ENCODE results near the gene NTHL1. TPM values are rescaled to one million over a fixed set of nuclear protein-coding genes. Genes with fewer than 3 reads are reported as not detected.

Gene NTHL1
- polyA plus RNA-seq, 1 experiment = 10.7 TPM

GRCh38 chr16:1991588-1991947, 56.1 kb downstream of the NTHL1 start:
- ChIA-PET POLR2A (interaction anchor here (1.8 to 3.2 kb wide), 2 partner anchors 27 to 164 kb away, joined by 7 to 10 read pairs; partner anchors contain the start of genes RPS2 and TRAF7), CTCF (interaction anchor here (4.0 kb wide), 1 partner anchor 13 kb away, joined by 16 read pairs; no protein-coding TSS in a partner anchor)
- peaks cover 12% of the 10 kb centered on the region; the same call in 1 of the 2 replicates for H3K9me3 ChIP-seq (ENCODE audit: control insufficient read depth, insufficient read depth, low read length)
- peak overlapping the region; percentile 48 for H3K4me3 ChIP-seq (ENCODE audit: low read depth, low read length)
- H3K27me3 ChIP-seq (ENCODE audit: control insufficient read depth, insufficient read depth, low read length) = peaks cover 21% of the 10 kb centered on the region
- no peak overlapping the region for H3K27ac ChIP-seq (ENCODE audit: low read depth, low read length)
- DNase-seq (ENCODE audit: low read depth, low spot score) = no peak
- TF ChIP-seq, protein P1, sequence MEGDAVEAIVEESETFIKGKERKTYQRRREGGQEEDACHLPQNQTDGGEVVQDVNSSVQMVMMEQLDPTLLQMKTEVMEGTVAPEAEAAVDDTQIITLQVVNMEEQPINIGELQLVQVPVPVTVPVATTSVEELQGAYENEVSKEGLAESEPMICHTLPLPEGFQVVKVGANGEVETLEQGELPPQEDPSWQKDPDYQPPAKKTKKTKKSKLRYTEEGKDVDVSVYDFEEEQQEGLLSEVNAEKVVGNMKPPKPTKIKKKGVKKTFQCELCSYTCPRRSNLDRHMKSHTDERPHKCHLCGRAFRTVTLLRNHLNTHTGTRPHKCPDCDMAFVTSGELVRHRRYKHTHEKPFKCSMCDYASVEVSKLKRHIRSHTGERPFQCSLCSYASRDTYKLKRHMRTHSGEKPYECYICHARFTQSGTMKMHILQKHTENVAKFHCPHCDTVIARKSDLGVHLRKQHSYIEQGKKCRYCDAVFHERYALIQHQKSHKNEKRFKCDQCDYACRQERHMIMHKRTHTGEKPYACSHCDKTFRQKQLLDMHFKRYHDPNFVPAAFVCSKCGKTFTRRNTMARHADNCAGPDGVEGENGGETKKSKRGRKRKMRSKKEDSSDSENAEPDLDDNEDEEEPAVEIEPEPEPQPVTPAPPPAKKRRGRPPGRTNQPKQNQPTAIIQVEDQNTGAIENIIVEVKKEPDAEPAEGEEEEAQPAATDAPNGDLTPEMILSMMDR (IDR thresholded peaks at IDR 0.05; ENCODE audit: low read depth, low read length) = no peak

DNA sequence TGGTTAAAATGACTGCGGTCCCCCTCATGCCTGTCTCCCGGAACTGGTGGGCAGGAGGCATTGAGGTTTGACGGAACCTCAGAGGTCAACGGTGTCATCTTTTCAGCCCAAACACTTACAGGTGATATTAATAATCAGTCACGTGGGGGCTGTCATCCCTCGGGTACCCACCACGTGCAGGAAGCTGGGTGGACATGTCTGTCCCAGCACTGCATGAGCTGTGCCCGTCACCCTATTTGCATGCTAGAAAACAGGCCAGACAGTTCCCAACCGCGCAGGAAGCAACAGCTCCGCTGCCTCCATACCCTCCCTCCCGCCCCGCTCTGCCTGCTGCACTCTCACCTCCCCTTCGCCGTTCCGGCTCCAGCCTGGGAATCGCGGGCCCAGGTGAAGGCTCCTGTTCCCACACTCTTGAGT, 56.5 kb downstream of the NTHL1 start:
- ChIA-PET CTCF (interaction anchor here (4.0 kb wide), 1 partner anchor 13 kb away, joined by 16 read pairs; no protein-coding TSS in a partner anchor), POLR2A (interaction anchor here (1.8 to 3.2 kb wide), 2 partner anchors 26 to 164 kb away, joined by 7 to 10 read pairs; partner anchors contain the start of genes RPS2 and TRAF7)
- Histone ChIP-seq H3K4me3 (ENCODE audit: low read depth, low read length) (no peak overlapping the region), H3K27ac (ENCODE audit: low read depth, low read length) (no peak overlapping the region), H3K27me3 (ENCODE audit: control insufficient read depth, insufficient read depth, low read length) (peaks cover 21% of the 10 kb centered on the region), H3K9me3 (ENCODE audit: control insufficient read depth, insufficient read depth, low read length) (peaks cover 12% of the 10 kb centered on the region; the same call in 1 of the 2 replicates)
- no peak for DNase-seq (ENCODE audit: low read depth, low spot score)
- TF ChIP-seq, protein P1 (IDR thresholded peaks at IDR 0.05; ENCODE audit: low read depth, low read length) = no peak

DNA sequence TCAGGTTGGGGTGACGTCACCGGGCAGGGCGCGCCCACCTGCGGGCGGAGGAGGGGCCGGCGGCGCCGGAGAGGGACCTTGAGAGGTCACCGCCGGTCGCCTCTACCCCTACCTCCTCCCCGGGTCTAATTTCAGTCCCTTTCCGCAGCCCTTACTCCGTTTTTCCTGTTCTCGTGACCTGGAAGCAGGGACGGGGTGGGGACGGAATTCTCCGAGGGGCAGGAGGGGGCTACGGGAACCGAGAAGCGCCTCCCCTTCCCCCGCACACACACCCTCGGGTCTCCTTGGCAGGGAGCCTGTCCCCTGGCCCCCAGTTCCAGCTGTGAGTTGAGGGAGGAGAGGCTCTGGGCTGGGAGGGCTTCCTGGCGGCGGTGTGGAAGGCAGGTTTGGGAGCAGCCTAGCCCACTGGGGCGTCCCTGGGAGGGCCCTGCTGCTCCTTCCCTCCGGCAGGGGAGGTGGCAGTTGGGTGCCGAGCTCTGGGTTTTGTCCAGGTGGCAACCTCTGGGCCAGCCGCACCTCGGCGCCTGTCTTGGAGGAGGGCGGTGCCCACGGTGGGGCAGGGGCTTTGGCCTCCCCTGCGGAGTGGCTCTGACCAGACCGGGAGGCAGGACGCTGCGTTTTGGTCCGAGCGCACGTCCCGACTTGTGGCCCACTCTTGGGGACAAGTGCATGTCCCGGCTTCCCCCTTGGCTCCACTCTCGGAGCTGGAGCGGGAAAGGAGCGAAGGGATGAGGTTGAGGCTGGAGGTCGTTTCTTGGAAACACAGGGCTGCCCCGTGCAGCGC, 57.1 kb downstream of the NTHL1 start:
- ChIA-PET CTCF (interaction anchor here (4.0 kb wide), 1 partner anchor 14 kb away, joined by 16 read pairs; no protein-coding TSS in a partner anchor), POLR2A (interaction anchor here (3.2 kb wide), 1 partner anchor 26 kb away, joined by 10 read pairs; the partner anchor contains the start of gene RPS2)
- no peak for DNase-seq (ENCODE audit: low read depth, low spot score)
- Histone ChIP-seq H3K9me3 (ENCODE audit: control insufficient read depth, insufficient read depth, low read length) (peaks cover 12% of the 10 kb centered on the region; the same call in 1 of the 2 replicates), H3K27me3 (ENCODE audit: control insufficient read depth, insufficient read depth, low read length) (peaks cover 21% of the 10 kb centered on the region), H3K27ac (ENCODE audit: low read depth, low read length) (no peak overlapping the region), H3K4me3 (ENCODE audit: low read depth, low read length) (peak overlapping the region; percentile 32)
- TF ChIP-seq, protein P1 (IDR thresholded peaks at IDR 0.05; ENCODE audit: low read depth, low read length) = no peak

DNA sequence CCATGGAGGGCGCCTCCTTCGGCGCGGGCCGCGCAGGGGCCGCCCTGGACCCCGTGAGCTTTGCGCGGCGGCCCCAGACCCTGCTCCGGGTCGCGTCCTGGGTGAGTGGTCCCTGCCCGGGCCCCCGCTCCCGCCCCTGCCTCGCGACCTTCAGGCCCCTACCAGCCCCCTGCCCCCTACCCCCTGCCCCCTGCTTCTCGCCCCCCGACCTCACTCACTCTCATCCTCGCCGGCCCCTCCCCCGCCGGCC, 57.6 kb downstream of the NTHL1 start:
- H3K4me3 ChIP-seq (ENCODE audit: low read depth, low read length) = peak overlapping the region; percentile 20; the same call in 1 of the 2 replicates
- DNase-seq (ENCODE audit: low read depth, low spot score) = no peak
- H3K9me3 ChIP-seq (ENCODE audit: control insufficient read depth, insufficient read depth, low read length) = peaks cover 12% of the 10 kb centered on the region; the same call in 1 of the 2 replicates
- peaks cover 21% of the 10 kb centered on the region for H3K27me3 ChIP-seq (ENCODE audit: control insufficient read depth, insufficient read depth, low read length)
- TF ChIP-seq, protein P1 (IDR thresholded peaks at IDR 0.05; ENCODE audit: low read depth, low read length) = no peak
- ChIA-PET POLR2A (interaction anchor here (3.2 kb wide), 1 partner anchor 25 kb away, joined by 10 read pairs; the partner anchor contains the start of gene RPS2), CTCF (no interaction called here)
- no peak overlapping the region for H3K27ac ChIP-seq (ENCODE audit: low read depth, low read length)

Small RNA genes within 50 kb of the gene (small RNA-seq; reads per million reads assigned to genes)
- not detected for gene MIR1225 (ENCODE audit: insufficient read length, low read depth)
- not detected for gene RN7SL219P (ENCODE audit: insufficient read length, low read depth)

Other genes starting within 250 kb of the NTHL1 start
- 11.8 and 16.2 TPM in 2 replicates for gene HAGH, start 221.0 kb downstream of the NTHL1 start, polyA plus RNA-seq (2011; rRNA removed)
- 35.2 and 45.4 TPM in 2 replicates for gene FAHD1, start 220.6 kb downstream of the NTHL1 start, polyA plus RNA-seq (2011; rRNA removed)
- gene MEIOB, start 175.7 kb downstream of the NTHL1 start, polyA plus RNA-seq (2011; rRNA removed) = 0.04 TPM in 1 of 2 replicates, not detected in the other
- not detected in 2 replicates for gene HS3ST6, start 129.4 kb downstream of the NTHL1 start, polyA plus RNA-seq (2011; rRNA removed)
- gene MSRB1, start 104.6 kb downstream of the NTHL1 start, polyA plus RNA-seq (2011; rRNA removed) = 23.1 and 32.6 TPM in 2 replicates
- not detected in 2 replicates for gene RPL3L, start 93.1 kb downstream of the NTHL1 start, polyA plus RNA-seq (2011; rRNA removed)
- 126 and 163 TPM in 2 replicates for gene NDUFB10, start 88.3 kb downstream of the NTHL1 start, polyA plus RNA-seq (2011; rRNA removed)
- 2,494 and 4,570 TPM in 2 replicates for gene RPS2, start 83.0 kb downstream of the NTHL1 start, polyA plus RNA-seq (2011; rRNA removed)
- gene RNF151, start 81.0 kb downstream of the NTHL1 start, polyA plus RNA-seq (2011; rRNA removed) = not detected in 2 replicates
- gene TBL3, start 75.8 kb downstream of the NTHL1 start, polyA plus RNA-seq (2011; rRNA removed) = 13.7 and 24.8 TPM in 2 replicates
- not detected in 2 replicates for gene NOXO1, start 66.4 kb downstream of the NTHL1 start, polyA plus RNA-seq (2011; rRNA removed)
- 15.8 and 19.5 TPM in 2 replicates for gene GFER, start 63.6 kb downstream of the NTHL1 start, polyA plus RNA-seq (2011; rRNA removed)
- gene SYNGR3, start 57.9 kb downstream of the NTHL1 start, polyA plus RNA-seq (2011; rRNA removed) = 1.8 and 2.3 TPM in 2 replicates
- gene ZNF598, start 38.0 kb downstream of the NTHL1 start, polyA plus RNA-seq (2011; rRNA removed) = 8.2 and 10.7 TPM in 2 replicates
- 0.66 and 0.94 TPM in 2 replicates for gene NPW, start 28.0 kb downstream of the NTHL1 start, polyA plus RNA-seq (2011; rRNA removed)
- 16.7 and 23.5 TPM in 2 replicates for gene NHERF2, start 20.9 kb downstream of the NTHL1 start, polyA plus RNA-seq (2011; rRNA removed)
- 35.9 and 42.2 TPM in 2 replicates for gene TSC2, start 151 bp upstream of the NTHL1 start, polyA plus RNA-seq (2011; rRNA removed)
- gene PKD1, start 88.1 kb upstream of the NTHL1 start, polyA plus RNA-seq (2011; rRNA removed) = 16.1 and 21.7 TPM in 2 replicates
- 3.6 and 5.2 TPM in 2 replicates for gene RAB26, start 100.8 kb upstream of the NTHL1 start, polyA plus RNA-seq (2011; rRNA removed)
- gene TRAF7, start 107.9 kb upstream of the NTHL1 start, polyA plus RNA-seq (2011; rRNA removed) = 35.2 and 49.3 TPM in 2 replicates
- 0.01 and 0.02 TPM in 2 replicates for gene CASKIN1, start 148.8 kb upstream of the NTHL1 start, polyA plus RNA-seq (2011; rRNA removed)
- gene MLST8, start 157.6 kb upstream of the NTHL1 start, polyA plus RNA-seq (2011; rRNA removed) = 41.1 and 55.1 TPM in 2 replicates
- 0.26 and 0.37 TPM in 2 replicates for gene BRICD5, start 163.0 kb upstream of the NTHL1 start, polyA plus RNA-seq (2011; rRNA removed)
- gene PGP, start 167.0 kb upstream of the NTHL1 start, polyA plus RNA-seq (2011; rRNA removed) = 3.6 and 4.8 TPM in 2 replicates
- 8.5 and 11.2 TPM in 2 replicates for gene E4F1, start 175.8 kb upstream of the NTHL1 start, polyA plus RNA-seq (2011; rRNA removed)
- 0.14 and 0.19 TPM in 2 replicates for gene DNASE1L2, start 188.6 kb upstream of the NTHL1 start, polyA plus RNA-seq (2011; rRNA removed)
- 24.9 and 32.4 TPM in 2 replicates for gene ECI1, start 203.8 kb upstream of the NTHL1 start, polyA plus RNA-seq (2011; rRNA removed)
- 95.3 and 99.9 TPM in 2 replicates for gene RNPS1, start 220.3 kb upstream of the NTHL1 start, polyA plus RNA-seq (2011; rRNA removed)